GM12801 (cell line): ENCODE measurements around the gene BCOR.

Experiments
- CTCF ChIP-seq: IDR thresholded peaks from one replicate; pipeline ENCODE4 v1.5.1; 2011; ENCODE audit warnings: control low read depth; ENCODE audit not compliant: insufficient read length; ENCODE audit errors: extremely low read depth

BCOR gene

GRCh38 chrX:40105835-40106675, 8.3 kb upstream of the BCOR start:
- TF ChIP-seq CTCF, result no peak

GRCh38 chrX:40104985-40105834, 7.5 kb upstream of the BCOR start:
- no peak for TF ChIP-seq CTCF

GRCh38 chrX:40104630-40104984, 6.8 kb upstream of the BCOR start:
- TF ChIP-seq CTCF, result no peak

- TF ChIP-seq CTCF, result no peak
Measured at GRCh38 chrX:40103565-40104323, 6.0 kb upstream of the BCOR start.

GRCh38 chrX:40102393-40103381, 4.9 kb upstream of the BCOR start:
- no peak for TF ChIP-seq CTCF

GRCh38 chrX:40101430-40101802, 3.7 kb upstream of the BCOR start:
- TF ChIP-seq CTCF, result no peak
